NCI-H1436 (cell line): ENCODE data around the gene UBE2E2.

Source experiments
- DNase-seq: peaks from one replicate; lab custom pipeline; 2025; lab: John Stamatoyannopoulos, UW

Gene UBE2E2

GRCh38 chr3:23389089-23389488 is 186.0 kb downstream of the UBE2E2 start:
- no peak for DNase-seq

DNA sequence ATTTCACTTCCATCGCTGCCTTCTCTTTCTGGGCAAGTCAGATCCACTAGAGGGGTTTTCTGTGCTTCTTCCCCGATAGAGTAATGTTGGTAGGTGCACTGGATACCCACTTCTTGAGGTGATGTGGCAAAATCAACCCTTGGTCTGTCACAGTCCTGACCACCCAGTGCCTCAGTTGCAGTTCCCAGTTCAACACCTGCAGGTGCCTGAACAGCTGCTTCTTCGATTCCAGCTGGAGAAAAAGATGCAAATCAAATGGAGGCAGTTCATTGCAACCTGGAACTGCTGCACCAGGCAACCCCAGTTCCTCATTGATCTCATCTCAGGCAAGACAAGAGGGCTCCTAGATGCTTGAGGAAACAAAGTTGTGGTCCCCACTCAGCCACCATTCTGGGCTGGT is 186.6 kb downstream of the UBE2E2 start:
- no peak for DNase-seq

DNA sequence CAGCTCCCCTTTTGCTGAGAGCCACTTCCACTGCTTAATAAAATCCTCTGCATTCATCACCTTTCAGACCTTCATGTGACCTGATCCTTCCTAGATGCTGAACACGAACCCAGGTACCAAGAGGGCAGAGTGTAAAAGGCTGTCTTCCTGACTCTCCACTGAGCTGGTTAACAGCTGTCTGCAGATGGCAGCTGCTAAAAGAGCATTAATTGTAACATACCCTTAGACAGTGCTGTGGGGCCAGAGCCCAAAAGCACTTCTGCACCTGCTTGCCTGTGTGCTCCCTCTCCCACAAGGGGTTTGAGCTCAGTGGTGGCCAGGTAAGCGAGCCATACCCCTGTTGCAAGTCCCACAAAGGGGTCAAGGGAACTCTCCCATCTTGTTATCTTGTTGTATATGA is 187.3 kb downstream of the UBE2E2 start:
- DNase-seq = no peak

DNA sequence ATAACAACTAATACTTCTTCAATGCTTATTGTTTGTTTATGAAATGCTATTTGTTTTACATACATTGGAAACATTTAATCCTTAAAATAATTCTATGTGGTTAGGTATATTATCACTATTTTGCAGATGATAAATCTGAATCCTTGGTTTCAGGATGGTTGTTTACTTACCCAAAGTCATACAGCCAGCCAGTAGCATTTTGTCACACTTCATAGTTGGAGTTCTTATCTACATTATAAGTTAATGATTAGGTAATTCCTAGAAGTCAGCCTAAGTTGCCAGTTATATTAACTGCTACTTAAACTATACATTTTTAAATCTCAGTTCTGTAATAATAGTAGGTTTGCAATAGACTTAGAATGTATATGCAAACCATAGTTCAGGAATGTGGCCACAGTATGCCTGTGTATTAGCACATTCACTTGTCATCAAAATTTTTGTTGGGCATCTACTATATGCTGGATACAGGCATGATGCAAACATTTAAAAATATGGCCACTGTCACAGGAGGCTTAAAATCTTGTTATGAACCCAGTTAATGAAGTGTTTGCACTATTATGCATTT is 187.9 kb downstream of the UBE2E2 start:
- DNase-seq = no peak

- no peak for DNase-seq
Measured at GRCh38 chr3:23395115-23395514, 192.0 kb downstream of the UBE2E2 start.

- DNase-seq = no peak
Measured at GRCh38 chr3:23396746-23397145, 193.6 kb downstream of the UBE2E2 start.

DNA sequence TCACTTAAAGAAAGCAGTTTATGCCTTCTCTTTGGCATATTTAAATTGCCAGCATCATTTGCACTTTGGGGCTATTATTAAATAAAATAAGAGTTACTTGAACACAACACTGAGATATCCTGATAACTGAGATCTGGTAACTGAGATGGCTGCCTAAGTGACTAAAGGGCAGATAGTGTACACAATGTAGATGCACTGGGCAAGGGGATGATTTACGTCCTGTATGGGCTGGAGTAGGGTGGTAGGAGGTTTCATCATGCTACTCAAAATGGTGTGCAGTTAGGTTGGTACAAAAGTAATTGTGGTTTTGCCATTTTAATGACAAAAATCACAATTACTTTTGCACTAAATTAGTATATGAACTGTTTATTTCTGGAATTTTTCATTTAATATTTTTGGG is 196.1 kb downstream of the UBE2E2 start:
- no peak for DNase-seq

DNA sequence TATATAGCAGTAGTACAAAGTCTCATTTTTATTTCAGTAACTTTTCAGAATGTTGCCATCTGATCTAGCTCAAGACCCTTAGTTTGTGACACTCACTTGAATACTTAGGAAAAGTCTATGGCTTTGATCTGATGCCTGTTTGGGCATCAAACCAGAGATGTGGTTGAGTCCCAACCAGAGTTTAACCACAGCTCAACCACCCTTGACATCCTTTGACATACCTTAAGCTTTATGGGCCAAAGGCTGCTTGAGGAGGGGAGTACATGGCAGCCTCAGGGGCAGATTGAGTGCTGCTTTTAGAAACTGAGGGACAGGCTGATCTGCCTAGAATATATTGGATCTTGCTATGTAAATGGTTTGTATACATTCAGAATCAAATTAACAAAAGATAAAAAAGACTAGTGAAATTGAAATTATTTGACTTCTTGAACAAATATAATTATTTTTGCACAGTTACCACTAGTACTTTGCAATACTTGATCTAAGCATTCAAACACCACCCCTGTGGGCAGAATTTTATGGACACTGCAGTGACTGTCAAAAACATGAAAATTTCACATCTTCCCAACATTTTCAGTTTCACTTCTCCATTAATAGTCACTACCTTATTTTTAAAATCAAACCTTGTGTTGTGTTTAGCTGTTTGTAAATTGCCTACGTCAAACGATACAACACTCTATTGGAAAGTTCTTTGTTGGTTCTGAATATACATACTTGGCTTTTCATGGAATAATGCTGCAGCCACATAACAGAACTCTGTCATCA is 199.8 kb downstream of the UBE2E2 start:
- DNase-seq = no peak

DNA sequence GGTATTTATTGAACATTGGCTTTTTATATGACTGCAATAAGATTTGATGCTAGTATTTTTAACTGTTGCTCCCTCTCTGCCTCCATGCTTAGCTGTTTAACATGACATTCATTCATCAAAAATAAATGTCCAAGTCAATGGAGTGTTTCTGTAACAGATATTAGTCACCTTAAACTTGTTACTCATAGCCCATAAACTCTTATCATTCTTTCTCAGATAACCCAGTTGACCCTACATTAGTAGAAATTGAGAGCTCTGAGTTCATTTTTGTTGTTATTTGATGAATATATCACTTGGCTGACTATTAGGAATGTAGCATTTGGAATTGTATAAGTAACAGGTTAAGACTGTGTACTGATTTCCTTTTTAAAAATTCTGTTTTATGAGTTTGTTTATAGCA is 201.1 kb downstream of the UBE2E2 start:
- no peak for DNase-seq

GRCh38 chr3:23405081-23405480 is 202.0 kb downstream of the UBE2E2 start:
- DNase-seq = no peak

- DNase-seq = no peak
Measured at GRCh38 chr3:23406601-23407000, 203.5 kb downstream of the UBE2E2 start.

DNA sequence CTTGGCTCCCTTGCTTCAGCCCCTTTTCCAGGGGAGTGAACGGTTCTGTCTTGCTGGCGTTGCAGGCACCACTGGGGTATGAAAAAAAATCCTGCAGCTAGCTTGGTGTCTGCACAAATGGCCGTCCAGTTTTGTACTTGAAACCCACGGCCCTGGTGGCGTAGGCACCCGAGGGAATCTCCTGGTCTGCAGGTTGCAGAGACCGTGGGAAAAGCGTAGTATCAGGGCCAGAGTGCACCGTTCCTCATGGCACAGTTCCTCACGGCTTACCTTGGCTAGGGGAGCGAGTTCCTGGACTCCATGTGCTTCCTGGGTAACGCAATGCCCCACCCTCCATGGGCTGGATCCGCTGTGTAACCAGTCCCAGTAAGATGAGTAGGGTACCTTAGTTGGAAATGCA is 214.9 kb downstream of the UBE2E2 start:
- no peak for DNase-seq

GRCh38 chr3:23421811-23422516 is 218.8 kb downstream of the UBE2E2 start:
- DNase-seq = no peak

DNA sequence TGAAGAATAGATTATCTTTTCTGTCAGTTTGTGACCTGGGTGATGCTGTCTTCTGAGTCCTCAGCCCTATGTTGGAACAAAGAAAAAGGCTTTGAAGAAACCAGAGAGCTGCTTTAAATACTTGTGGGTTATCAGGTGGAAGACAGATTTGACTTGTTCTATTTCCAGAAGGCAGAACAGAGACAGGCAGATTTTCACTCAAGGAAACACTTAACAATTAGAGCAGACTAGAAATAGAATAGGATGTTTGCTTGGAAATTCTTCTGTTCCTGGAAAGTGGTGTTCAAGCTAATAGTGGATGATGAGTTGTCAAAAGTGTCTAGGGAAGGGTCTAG is 219.4 kb downstream of the UBE2E2 start:
- DNase-seq = no peak

DNA sequence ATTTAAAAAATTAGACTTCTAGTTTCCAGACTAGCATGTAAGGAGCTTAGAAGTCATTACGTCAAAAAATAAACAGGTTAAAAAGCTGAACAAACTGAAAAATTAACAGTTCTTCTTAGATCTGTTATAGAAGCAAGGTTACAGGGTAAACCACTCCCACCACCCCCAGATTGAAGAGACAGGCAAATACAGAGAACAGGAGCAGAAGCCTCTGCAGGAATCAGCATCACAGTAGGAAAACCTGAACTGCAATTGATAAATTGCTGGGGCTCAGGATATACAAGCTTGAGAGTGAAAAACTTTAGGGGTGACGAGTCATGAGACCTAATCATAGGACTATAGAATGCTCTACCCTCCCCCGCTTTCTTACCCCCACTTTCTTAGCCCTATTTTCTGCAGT is 222.3 kb downstream of the UBE2E2 start:
- no peak for DNase-seq

- no peak for DNase-seq
Measured at GRCh38 chr3:23430781-23431398, 227.8 kb downstream of the UBE2E2 start.

DNA sequence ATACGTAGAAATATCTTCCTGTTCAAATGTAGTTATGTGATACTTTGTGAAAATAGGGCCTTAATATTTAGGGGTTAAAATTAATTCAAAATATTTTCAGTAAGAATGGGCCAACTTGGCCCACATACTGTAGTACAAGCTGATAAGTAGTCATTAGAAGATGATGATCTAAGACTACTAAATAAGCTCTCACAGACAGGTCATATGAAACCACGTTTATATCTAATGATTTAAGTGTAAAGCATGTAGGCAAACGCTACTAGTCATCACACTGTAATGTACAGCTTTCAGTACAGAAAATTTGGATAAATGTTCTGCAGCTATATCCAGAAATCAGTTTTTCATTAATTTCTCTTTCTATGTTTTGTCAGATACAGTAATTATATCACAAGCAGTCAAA is 228.6 kb downstream of the UBE2E2 start:
- DNase-seq = no peak

DNA sequence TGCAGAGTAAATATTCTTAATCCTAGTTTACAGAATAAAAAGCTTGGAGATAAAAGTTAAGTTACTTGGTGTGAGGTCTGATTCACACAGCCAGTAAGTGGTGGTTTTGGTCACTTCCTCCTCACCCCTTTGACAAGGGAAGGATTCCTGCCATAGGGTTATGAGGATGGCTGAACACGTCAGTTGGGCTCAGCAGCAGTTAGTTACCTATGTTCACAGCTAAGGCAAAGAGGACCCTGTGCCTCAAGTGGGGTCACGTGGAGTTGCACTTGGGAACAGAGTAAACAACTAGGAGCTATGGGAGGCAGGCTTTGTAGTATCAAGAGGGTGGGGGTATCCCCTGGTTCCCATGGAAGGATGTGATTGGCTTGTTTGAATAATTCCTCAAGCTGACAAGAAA is 232.2 kb downstream of the UBE2E2 start:
- no peak for DNase-seq

GRCh38 chr3:23435904-23436303 is 232.8 kb downstream of the UBE2E2 start:
- DNase-seq = no peak

DNA sequence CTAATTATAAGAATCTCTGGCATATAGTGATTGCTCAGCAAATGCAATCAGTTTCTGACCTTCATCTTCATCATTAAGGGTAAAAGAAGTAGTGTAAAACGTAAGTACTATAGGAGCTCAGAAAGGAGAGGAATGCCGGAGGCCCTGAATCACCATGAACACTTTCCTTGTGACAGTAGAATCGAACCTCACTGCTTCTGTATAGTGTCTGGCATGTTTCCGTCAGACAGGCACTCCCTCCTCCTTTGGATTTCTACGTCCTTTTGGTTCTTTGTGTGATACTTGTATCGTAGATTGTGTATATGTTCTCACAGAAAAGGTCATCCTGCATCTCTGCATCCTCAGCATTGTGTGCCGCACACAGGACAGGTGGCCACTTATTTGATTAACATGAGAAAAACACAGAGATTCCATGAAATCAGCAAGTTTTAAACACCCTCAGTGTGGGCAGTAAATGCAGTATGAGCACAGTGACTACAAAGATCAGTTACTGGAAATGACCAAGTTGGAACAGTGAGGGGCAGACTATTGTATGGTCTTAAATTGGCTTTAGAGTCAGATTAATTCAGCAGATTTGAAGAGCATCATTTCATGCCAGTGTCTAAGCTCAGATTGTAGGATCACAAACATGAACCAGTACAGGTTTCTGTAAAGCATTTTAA is 234.5 kb downstream of the UBE2E2 start:
- DNase-seq = no peak

DNA sequence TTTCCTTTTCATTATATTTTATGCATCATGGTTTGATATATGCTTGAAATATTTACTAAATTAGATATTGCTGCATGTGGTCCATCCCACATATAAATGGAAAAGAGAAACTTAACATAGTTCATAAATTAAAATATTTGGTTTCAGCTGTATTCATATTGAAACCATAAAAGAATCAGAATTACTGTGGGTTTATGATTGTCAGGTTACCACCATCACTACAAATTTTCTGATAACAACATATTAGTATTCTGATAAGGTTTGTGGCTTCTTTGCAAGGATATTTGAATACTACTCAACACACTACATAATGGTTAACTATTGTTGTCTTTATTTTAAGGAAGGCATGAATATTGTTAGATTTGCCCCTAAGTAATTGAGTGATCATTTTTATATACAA is 235.5 kb downstream of the UBE2E2 start:
- DNase-seq = no peak

DNA sequence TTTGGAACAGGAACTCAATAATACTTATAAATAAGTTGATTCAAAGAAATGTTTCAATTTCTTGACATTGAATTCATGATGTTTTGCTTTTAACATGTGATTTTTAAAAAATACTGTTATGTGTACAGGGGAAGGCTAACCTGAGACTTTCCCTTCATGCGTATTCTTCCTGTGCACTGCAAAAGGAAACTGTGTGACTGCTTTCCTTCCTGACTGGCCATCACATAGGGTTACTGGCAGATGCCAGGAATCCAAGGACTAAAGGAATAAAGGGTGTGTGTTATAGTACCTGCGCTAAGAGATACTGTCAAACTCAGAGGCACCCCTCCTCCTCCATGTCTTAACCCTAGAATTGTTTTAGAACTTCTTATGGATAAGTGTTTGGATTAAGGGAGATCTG is 236.0 kb downstream of the UBE2E2 start:
- DNase-seq = no peak
